ENCODE results near the gene FAM3A.

The FAM3A gene

DNA sequence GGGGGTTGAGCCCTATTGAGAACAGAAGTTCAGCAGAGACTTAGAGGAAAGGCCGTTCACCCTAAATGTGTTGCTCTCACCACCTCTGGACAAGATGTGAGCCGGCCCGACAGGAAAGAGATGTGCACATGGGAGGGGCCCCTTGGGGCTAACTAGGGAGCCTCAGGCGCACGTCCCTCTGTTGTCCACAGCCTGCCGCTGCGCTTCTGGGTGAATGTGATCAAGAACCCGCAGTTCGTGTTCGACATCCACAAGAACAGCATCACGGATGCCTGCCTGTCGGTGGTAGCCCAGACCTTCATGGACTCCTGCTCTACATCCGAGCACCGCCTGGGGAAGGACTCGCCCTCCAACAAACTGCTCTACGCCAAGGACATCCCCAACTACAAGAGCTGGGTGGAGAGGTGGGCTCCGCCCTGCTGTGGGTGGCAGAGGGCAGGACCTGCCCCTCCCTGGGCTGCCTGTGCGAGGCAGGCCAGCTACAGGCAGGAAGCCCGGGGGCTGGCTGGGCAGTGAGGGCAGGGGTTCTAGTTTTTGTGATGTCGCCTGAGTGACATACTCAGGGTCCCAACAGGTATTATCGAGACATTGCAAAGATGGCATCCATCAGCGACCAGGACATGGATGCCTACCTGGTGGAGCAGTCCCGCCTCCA lies 45.0 kb downstream of the FAM3A start:
- TF ChIP-seq, protein P1, sequence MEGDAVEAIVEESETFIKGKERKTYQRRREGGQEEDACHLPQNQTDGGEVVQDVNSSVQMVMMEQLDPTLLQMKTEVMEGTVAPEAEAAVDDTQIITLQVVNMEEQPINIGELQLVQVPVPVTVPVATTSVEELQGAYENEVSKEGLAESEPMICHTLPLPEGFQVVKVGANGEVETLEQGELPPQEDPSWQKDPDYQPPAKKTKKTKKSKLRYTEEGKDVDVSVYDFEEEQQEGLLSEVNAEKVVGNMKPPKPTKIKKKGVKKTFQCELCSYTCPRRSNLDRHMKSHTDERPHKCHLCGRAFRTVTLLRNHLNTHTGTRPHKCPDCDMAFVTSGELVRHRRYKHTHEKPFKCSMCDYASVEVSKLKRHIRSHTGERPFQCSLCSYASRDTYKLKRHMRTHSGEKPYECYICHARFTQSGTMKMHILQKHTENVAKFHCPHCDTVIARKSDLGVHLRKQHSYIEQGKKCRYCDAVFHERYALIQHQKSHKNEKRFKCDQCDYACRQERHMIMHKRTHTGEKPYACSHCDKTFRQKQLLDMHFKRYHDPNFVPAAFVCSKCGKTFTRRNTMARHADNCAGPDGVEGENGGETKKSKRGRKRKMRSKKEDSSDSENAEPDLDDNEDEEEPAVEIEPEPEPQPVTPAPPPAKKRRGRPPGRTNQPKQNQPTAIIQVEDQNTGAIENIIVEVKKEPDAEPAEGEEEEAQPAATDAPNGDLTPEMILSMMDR (IDR thresholded peaks at IDR 0.05; ENCODE audit: low read depth, low read length) = no peak
- no peak for DNase-seq (ENCODE audit: extremely low read depth, low read depth)

DNA sequence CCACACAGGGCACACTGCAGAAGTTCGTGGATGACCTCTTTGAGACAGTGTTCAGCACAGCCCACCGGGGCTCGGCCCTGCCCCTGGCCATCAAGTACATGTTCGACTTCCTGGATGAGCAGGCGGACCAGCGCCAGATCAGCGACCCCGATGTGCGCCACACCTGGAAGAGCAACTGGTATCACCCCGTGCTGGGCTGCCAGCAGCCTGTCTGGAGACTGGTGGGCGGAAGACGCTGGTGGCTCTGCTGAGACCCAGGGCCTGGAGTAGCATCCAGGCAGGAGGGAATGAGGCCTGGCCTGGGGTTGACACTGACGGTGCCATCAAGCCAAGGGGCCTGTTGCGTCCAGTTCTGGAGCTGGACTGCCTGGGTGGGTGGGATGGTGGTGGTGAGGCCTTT lies 45.6 kb downstream of the FAM3A start:
- TF ChIP-seq, protein P1 (IDR thresholded peaks at IDR 0.05; ENCODE audit: low read depth, low read length) = no peak
- no peak for DNase-seq (ENCODE audit: extremely low read depth, low read depth)

DNA sequence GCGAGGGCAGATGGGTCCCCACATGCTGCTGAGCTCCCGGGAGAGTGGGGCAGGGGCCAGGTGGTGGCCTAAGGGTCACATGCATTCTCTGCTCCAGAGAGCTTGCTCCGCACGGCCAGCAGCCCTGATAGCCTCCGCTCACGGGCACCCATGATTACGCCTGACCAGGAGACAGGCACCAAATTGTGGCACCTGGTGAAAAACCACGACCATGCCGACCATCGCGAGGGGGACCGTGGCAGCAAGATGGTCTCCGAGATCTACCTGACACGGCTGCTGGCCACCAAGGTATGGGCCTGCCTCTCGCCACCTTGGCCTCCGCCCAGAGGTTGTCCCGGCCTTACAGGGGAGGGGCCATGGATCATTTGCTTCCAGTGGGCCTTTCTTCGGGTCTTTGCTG lies 46.2 kb downstream of the FAM3A start:
- TF ChIP-seq, protein P1 (IDR thresholded peaks at IDR 0.05; ENCODE audit: low read depth, low read length) = no peak
- no peak for DNase-seq (ENCODE audit: extremely low read depth, low read depth)

DNA sequence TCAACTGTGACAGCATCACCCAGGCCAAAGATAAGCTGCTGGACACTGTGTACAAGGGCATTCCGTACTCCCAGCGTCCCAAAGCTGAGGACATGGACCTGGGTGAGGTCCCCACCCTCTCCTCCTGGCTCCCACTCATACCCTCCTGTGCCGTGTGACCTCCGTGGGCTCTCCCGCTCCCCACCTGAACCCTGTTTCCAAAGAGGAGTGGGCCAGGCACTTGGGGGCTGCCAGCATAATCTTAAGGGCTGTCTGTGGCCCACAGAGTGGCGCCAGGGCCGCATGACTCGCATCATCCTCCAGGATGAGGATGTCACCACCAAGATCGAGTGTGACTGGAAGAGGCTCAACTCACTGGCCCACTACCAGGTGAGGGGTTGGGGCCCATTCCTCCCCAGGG lies 46.9 kb downstream of the FAM3A start:
- DNase-seq (ENCODE audit: extremely low read depth, low read depth) = no peak
- TF ChIP-seq, protein P1 (IDR thresholded peaks at IDR 0.05; ENCODE audit: low read depth, low read length) = no peak

DNA sequence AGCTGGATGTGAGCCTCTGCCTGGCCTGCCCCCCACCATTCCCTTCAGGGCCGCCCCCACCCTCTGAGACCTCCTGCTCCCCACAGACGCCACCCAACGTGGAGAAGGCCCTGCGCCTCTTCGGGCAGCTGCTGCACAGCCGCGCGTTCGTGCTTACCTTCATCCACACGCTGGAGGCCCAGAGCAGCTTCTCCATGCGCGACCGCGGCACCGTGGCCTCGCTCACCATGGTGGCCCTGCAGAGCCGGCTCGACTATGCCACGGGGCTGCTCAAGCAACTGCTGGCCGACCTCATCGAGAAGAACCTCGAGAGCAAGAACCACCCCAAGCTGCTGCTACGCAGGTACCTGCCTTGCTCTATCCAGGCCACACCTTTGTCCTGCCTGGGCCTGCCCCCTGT lies 47.8 kb downstream of the FAM3A start:
- TF ChIP-seq, protein P1 (IDR thresholded peaks at IDR 0.05; ENCODE audit: low read depth, low read length) = no peak
- no peak for DNase-seq (ENCODE audit: extremely low read depth, low read depth)

DNA sequence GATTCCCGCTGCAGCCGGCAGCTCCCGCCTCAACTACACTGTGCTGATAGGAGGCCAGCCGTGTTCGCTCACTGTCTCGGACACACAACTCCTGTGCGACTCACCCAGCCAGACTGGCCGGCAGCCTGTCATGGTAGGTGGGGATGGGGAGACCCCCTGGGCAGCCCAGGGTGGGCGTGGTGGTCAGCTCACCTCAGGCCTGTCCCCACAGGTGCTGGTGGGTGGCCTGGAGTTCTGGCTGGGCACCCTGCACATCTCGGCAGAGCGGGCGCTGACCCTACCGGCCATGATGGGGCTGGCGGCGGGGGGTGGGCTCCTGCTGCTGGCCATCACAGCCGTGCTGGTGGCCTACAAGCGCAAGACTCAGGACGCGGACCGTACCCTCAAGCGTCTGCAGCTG lies 48.5 kb downstream of the FAM3A start:
- DNase-seq (ENCODE audit: extremely low read depth, low read depth) = no peak
- TF ChIP-seq, protein P1 (IDR thresholded peaks at IDR 0.05; ENCODE audit: low read depth, low read length) = no peak

DNA sequence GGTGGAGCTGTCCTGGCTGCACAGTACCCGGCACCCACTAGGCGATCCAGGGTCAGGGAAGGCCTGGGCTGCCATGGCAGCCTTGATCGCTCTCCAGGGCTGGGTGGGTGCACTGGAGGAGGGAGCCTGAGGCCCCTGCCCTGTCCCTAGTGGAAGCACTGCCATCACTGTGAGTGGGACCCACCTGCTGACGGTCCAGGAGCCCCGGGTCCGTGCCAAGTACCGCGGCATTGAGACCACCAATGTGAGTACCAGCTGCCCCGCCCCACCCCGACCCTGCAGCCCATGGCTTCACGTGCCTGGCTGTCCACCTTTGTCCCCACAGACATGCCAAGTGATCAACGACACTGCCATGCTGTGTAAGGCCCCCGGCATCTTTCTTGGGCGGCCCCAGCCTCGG lies 49.1 kb downstream of the FAM3A start:
- TF ChIP-seq, protein P1 (IDR thresholded peaks at IDR 0.05; ENCODE audit: low read depth, low read length) = no peak
- no peak for DNase-seq (ENCODE audit: extremely low read depth, low read depth)
